H9 (cell line): ENCODE data around the gene ALG9. TPM values are rescaled to one million over a fixed set of nuclear protein-coding genes. Genes with fewer than 3 reads are reported as not detected.

ENCODE experiments used
- DNase-seq: peaks from one replicate; pipeline ENCODE4 v3.0.0-alpha.2; 2017
- H2AFZ ChIP-seq: one replicate; pipeline ENCODE4 v1.6.1; 2013; ENCODE audit warnings: mild to moderate bottlenecking, low read length, control low read depth, moderate library complexity
- H2AK5ac ChIP-seq: 2 replicates; pipeline ENCODE4 v1.6.1; 2013; ENCODE audit warnings: low read length, control low read depth, mixed read lengths; ENCODE audit not compliant: insufficient read length
- H2BK120ac ChIP-seq: one replicate; pipeline ENCODE4 v1.6.1; 2013; ENCODE audit warnings: low read depth, mild to moderate bottlenecking, low read length, control low read depth, inconsistent platforms; ENCODE audit not compliant: poor library complexity, severe bottlenecking
- H2BK12ac ChIP-seq: 2 replicates; pipeline ENCODE4 v1.6.1; 2013; ENCODE audit warnings: low read length, control low read depth, mixed read lengths, low read depth; ENCODE audit not compliant: insufficient read length
- H2BK15ac ChIP-seq: 2 replicates; pipeline ENCODE4 v1.6.1; 2013; ENCODE audit warnings: low read depth, low read length, control low read depth
- H2BK20ac ChIP-seq: one replicate; pipeline ENCODE4 v1.6.1; 2013; ENCODE audit warnings: low read depth, mild to moderate bottlenecking, low read length, control low read depth, inconsistent platforms; ENCODE audit not compliant: poor library complexity, severe bottlenecking
- H2BK5ac ChIP-seq: 2 replicates; pipeline ENCODE4 v1.6.1; 2013; ENCODE audit warnings: low read length, control low read depth, mixed read lengths; ENCODE audit not compliant: insufficient read length
- H3K14ac ChIP-seq: 2 replicates; pipeline ENCODE4 v1.6.1; 2013; ENCODE audit warnings: low read length, control low read depth; ENCODE audit not compliant: insufficient read depth
- H3K18ac ChIP-seq: 2 replicates; pipeline ENCODE4 v1.6.1; 2013; ENCODE audit warnings: low read depth, mild to moderate bottlenecking, mixed read lengths, low read length, control low read depth; ENCODE audit not compliant: insufficient read length
- H3K23ac ChIP-seq: 2 replicates; pipeline ENCODE4 v1.6.1; 2013; ENCODE audit warnings: low read length, control low read depth, mixed read lengths, low read depth; ENCODE audit not compliant: insufficient read length
- H3K23me2 ChIP-seq: 2 replicates; pipeline ENCODE4 v1.6.1; 2013; ENCODE audit warnings: low read depth, mild to moderate bottlenecking, mixed read lengths, low read length, control low read depth; ENCODE audit not compliant: insufficient read length, poor library complexity, severe bottlenecking
- H3K27ac ChIP-seq: 2 replicates; pipeline ENCODE4 v1.5.1; 2013; ENCODE audit warnings: low read length, control low read depth, mixed read lengths, low read depth; ENCODE audit not compliant: insufficient read length
- H3K27me3 ChIP-seq: 2 replicates; pipeline ENCODE4 v1.6.1; 2013; ENCODE audit warnings: low read length, control low read depth, inconsistent platforms; ENCODE audit not compliant: insufficient read depth
- H3K4ac ChIP-seq: 2 replicates; pipeline ENCODE4 v1.6.1; 2013; ENCODE audit warnings: low read depth, mild to moderate bottlenecking, control low read depth, inconsistent platforms, low read length, moderate library complexity
- H3K4me1 ChIP-seq: 2 replicates; pipeline ENCODE4 v1.6.1; 2013; ENCODE audit warnings: low read length, control low read depth, inconsistent platforms; ENCODE audit not compliant: insufficient read depth
- H3K4me2 ChIP-seq: 2 replicates; pipeline ENCODE4 v1.6.1; 2013; ENCODE audit warnings: low read length, control low read depth, mixed read lengths; ENCODE audit not compliant: insufficient read length, insufficient read depth
- H3K56ac ChIP-seq: 2 replicates; pipeline ENCODE4 v1.6.1; 2013; ENCODE audit warnings: low read depth, mild to moderate bottlenecking, mixed read lengths, low read length, control low read depth; ENCODE audit not compliant: insufficient read length
- H3K79me1 ChIP-seq: 2 replicates; pipeline ENCODE4 v1.6.1; 2013; ENCODE audit warnings: low read depth, mild to moderate bottlenecking, moderate library complexity, low read length, control low read depth, inconsistent platforms; ENCODE audit not compliant: insufficient read depth, poor library complexity, severe bottlenecking
- H3K79me2 ChIP-seq: 2 replicates; pipeline ENCODE4 v1.6.1; 2013; ENCODE audit warnings: low read length, control low read depth, inconsistent platforms; ENCODE audit not compliant: insufficient read depth
- H3K9ac ChIP-seq: 2 replicates; pipeline ENCODE4 v1.6.1; 2013; ENCODE audit warnings: low read length, control low read depth, mixed read lengths; ENCODE audit not compliant: insufficient read length; ENCODE audit errors: extremely low read depth
- H3K9me3 ChIP-seq: one replicate; pipeline ENCODE4 v1.6.1; 2013; ENCODE audit warnings: low read depth, low read length, inconsistent platforms; ENCODE audit not compliant: control insufficient read depth
- H3T11ph ChIP-seq: one replicate; pipeline ENCODE4 v1.6.1; 2013; ENCODE audit warnings: mild to moderate bottlenecking, low read length, control low read depth, inconsistent platforms
- H4K20me1 ChIP-seq: one replicate; pipeline ENCODE4 v1.6.1; 2013; ENCODE audit not compliant: control insufficient read depth, insufficient read length, insufficient read depth
- H4K5ac ChIP-seq: 2 replicates; pipeline ENCODE4 v1.6.1; 2013; ENCODE audit warnings: low read depth, mild to moderate bottlenecking, mixed read lengths, low read length, control low read depth; ENCODE audit not compliant: insufficient read length
- H4K8ac ChIP-seq: replicated peaks from 2 replicates; pipeline ENCODE4 v1.6.1; 2013; ENCODE audit warnings: low read length, control low read depth, mixed read lengths, low read depth; ENCODE audit not compliant: insufficient read length
- H4K91ac ChIP-seq: 2 replicates; pipeline ENCODE4 v1.6.1; 2013; ENCODE audit warnings: low read depth, mild to moderate bottlenecking, moderate library complexity, mixed read lengths, low read length, control low read depth; ENCODE audit not compliant: insufficient read length
- H3K27ac Mint-ChIP-seq, 3 experiments: 2 replicates in 2 of 3; 3 replicates in 1 of 3; pipeline ENCODE4 v1.8.0; 2020 to 2021; ENCODE audit warnings: mixed read lengths in 3 of 3, mild to moderate bottlenecking in 1 of 3, moderate library complexity in 1 of 3
- H3K27me3 Mint-ChIP-seq: 2 replicates; pipeline ENCODE4 v1.8.0; 2021; ENCODE audit warnings: low read depth, mild to moderate bottlenecking, moderate library complexity, mixed read lengths
- H3K36me3 Mint-ChIP-seq, 3 experiments: 2 replicates in 2 of 3; 3 replicates in 1 of 3; pipeline ENCODE4 v1.8.0; 2020 to 2021; ENCODE audit warnings: low read depth in 3 of 3, mixed read lengths in 3 of 3; ENCODE audit not compliant: insufficient read depth in 1 of 3
- H3K4me1 Mint-ChIP-seq, 2 experiments: 2 replicates each; pipeline ENCODE4 v1.8.0; 2020; ENCODE audit warnings: mixed read lengths in 2 of 2
- H3K4me3 Mint-ChIP-seq, 2 experiments: 2 replicates in 1 of 2; 3 replicates in 1 of 2; pipeline ENCODE4 v1.8.0; 2020 to 2021; ENCODE audit warnings: mild to moderate bottlenecking in 2 of 2, mixed read lengths in 2 of 2, moderate library complexity in 1 of 2
- H3K9me3 Mint-ChIP-seq, 2 experiments: 2 replicates in 1 of 2; 3 replicates in 1 of 2; pipeline ENCODE4 v1.8.0; 2020; ENCODE audit warnings: mild to moderate bottlenecking in 2 of 2, mixed read lengths in 2 of 2, moderate library complexity in 1 of 2
- CTCF ChIP-seq: fragments of 200-600 bp; sonication (generic); conservative IDR thresholded peaks from 3 replicates; pipeline ENCODE4 v1.8.0; 2021; ENCODE audit warnings: antibody characterized with exemption, mild to moderate bottlenecking
- WGBS: extraction: QIAGEN DNeasy Blood & Tissue Kit; methylation state at CpG from one replicate; pipeline ENCODE4 v1.1.7; 2013; ENCODE audit warnings: missing lambda C conversion rate, low lambda C conversion rate, mixed read lengths; ENCODE audit not compliant: insufficient read length; ENCODE audit errors: extremely low coverage; 5-methylcytosine and 5-hydroxymethylcytosine counted together
- total RNA-seq: library from RNA; stranded (reverse); gene quantifications from 2 replicates; pipeline ENCODE4 v1.2.1, GENCODE V29; 2021

The ALG9 gene
- total RNA-seq, 1 experiment from 2014 or later, result 26.0 TPM

DNA sequence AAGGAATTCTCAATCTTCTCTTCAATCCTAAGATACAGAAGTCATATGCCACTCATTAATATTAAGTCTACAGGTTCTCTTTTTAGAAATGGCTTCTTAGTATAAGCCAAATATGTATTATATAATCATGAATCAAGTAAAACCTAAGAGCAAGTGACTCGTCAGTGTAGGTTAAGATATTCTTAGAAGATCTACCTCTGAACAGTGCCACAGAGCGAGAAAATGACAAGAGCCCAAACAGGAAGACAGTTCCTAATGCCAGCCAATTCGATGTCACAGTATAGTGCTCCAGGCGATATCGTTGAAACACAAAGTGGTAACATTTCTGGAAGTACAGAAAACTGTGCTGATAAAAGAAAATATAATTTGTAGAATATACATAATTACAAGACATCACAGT lies 33.3 kb downstream of the ALG9 start:
- no peaks in the 10 kb centered on the region for H3K9me3 ChIP-seq
- H3K27me3 Mint-ChIP-seq, result no peaks in the 10 kb centered on the region
- H2BK15ac ChIP-seq, result no peak overlapping the region
- no peak overlapping the region for H3K23ac ChIP-seq
- H4K5ac ChIP-seq, result no peak overlapping the region
- no peak overlapping the region for H2BK120ac ChIP-seq
- no peak for DNase-seq
- no peak overlapping the region for H3K9ac ChIP-seq
- no peak overlapping the region for H3K14ac ChIP-seq
- peaks cover 0 to 15% (median 4%) of the 10 kb centered on the region in 3 experiments; a peak in 3 of 7 replicates for H3K36me3 Mint-ChIP-seq
- no peak overlapping the region for H2AFZ ChIP-seq
- H3K23me2 ChIP-seq, result no peaks in the 10 kb centered on the region
- H2BK20ac ChIP-seq, result no peak overlapping the region
- peaks cover 17 to 19% of the 10 kb centered on the region in 2 experiments for H3K4me1 Mint-ChIP-seq
- no peak overlapping the region for H3K4me2 ChIP-seq
- H2BK12ac ChIP-seq, result no peak overlapping the region
- H2AK5ac ChIP-seq, result no peak overlapping the region
- no peaks in the 10 kb centered on the region; the same call in 1 of the 2 replicates for H3K4me1 ChIP-seq
- no peak overlapping the region for H2BK5ac ChIP-seq
- no peaks in the 10 kb centered on the region for H4K20me1 ChIP-seq
- no peaks in the 10 kb centered on the region for H3K79me1 ChIP-seq
- H3K9me3 Mint-ChIP-seq, result no peaks in the 10 kb centered on the region
- no peak overlapping the region for H3K27ac Mint-ChIP-seq
- no peak overlapping the region for H3K4me3 Mint-ChIP-seq
- H3K79me2 ChIP-seq, result no peaks in the 10 kb centered on the region
- no peak overlapping the region for H4K8ac ChIP-seq
- no peak overlapping the region for H4K91ac ChIP-seq
- H3K27me3 ChIP-seq, result no peaks in the 10 kb centered on the region
- no CpG with 5 or more reads among the region's 5 CpGs for WGBS
- H3K56ac ChIP-seq, result no peak overlapping the region
- no peak overlapping the region for H3K4ac ChIP-seq
- H3T11ph ChIP-seq, result no peak overlapping the region
- H3K27ac ChIP-seq, result no peak overlapping the region
- no peak overlapping the region for H3K18ac ChIP-seq
- no peak for TF ChIP-seq CTCF
